MM.1S (cell line): ENCODE measurements around the gene AZU1.

Experiments
- DNase-seq: peaks from one replicate; pipeline ENCODE4 v3.0.0-alpha.2; 2015
- H2AFZ ChIP-seq: fragments of 300-600 bp; sonication (generic); 2 replicates; pipeline ENCODE4 v1.6.0; 2016; ENCODE audit warnings: antibody characterized with exemption, low read length
- H3F3A ChIP-seq: fragments of 300-600 bp; sonication (generic); 2 replicates; pipeline ENCODE4 v1.6.1; 2016; ENCODE audit warnings: mild to moderate bottlenecking, antibody characterized with exemption, low read length, moderate library complexity, mixed read lengths; ENCODE audit not compliant: insufficient read depth
- H3K27ac ChIP-seq: fragments of 300-600 bp; sonication (generic); 2 replicates; pipeline ENCODE4 v1.5.1; 2016; ENCODE audit warnings: mild to moderate bottlenecking, low read length
- H3K27me3 ChIP-seq: fragments of 300-600 bp; sonication (generic); replicated peaks from 2 replicates; pipeline ENCODE4 v1.6.0; 2016; ENCODE audit warnings: low read length; ENCODE audit not compliant: insufficient read depth
- H3K36me3 ChIP-seq: fragments of 300-600 bp; sonication (generic); replicated peaks from 2 replicates; pipeline ENCODE4 v1.6.1; 2016; ENCODE audit warnings: mild to moderate bottlenecking, low read length, mixed read lengths; ENCODE audit not compliant: insufficient read depth
- H3K4me1 ChIP-seq: fragments of 300-600 bp; sonication (generic); 2 replicates; pipeline ENCODE4 v1.6.1; 2016; ENCODE audit warnings: low read length, mixed read lengths
- H3K4me2 ChIP-seq: fragments of 300-600 bp; sonication (generic); 2 replicates; pipeline ENCODE4 v1.6.0; 2016; ENCODE audit warnings: low read depth, low read length
- H3K4me3 ChIP-seq: fragments of 300-600 bp; sonication (generic); 2 replicates; pipeline ENCODE4 v1.5.1; 2016; ENCODE audit warnings: low read length, mixed read lengths
- H3K79me2 ChIP-seq: fragments of 300-600 bp; sonication (generic); 2 replicates; pipeline ENCODE4 v1.6.1; 2016; ENCODE audit warnings: mixed run types, low read length, mixed read lengths
- H3K9ac ChIP-seq: fragments of 300-600 bp; sonication (generic); 2 replicates; pipeline ENCODE4 v1.6.1; 2016; ENCODE audit warnings: low read length, mixed read lengths
- H3K9me2 ChIP-seq: fragments of 300-600 bp; sonication (generic); replicated peaks from 2 replicates; pipeline ENCODE4 v1.6.1; 2016; ENCODE audit warnings: mild to moderate bottlenecking, low read length, mixed read lengths; ENCODE audit not compliant: insufficient read depth
- H3K9me3 ChIP-seq: fragments of 300-600 bp; sonication (generic); replicated peaks from 2 replicates; pipeline ENCODE4 v1.6.1; 2016; ENCODE audit warnings: mild to moderate bottlenecking, low read length, mixed read lengths; ENCODE audit not compliant: insufficient read depth
- H4K20me1 ChIP-seq: fragments of 300-600 bp; sonication (generic); 2 replicates; pipeline ENCODE4 v1.6.1; 2016; ENCODE audit warnings: mild to moderate bottlenecking, low read length, moderate library complexity, mixed read lengths; ENCODE audit not compliant: insufficient read depth
- EZH2 ChIP-seq: fragments of 300-600 bp; sonication (generic); optimal IDR thresholded peaks from 2 replicates; pipeline ENCODE3; 2017; ENCODE audit warnings: low read depth, mild to moderate bottlenecking, antibody characterized with exemption, low read length, mixed read lengths
- EZH2phosphoT487 ChIP-seq: fragments of 300-600 bp; sonication (generic); IDR thresholded peaks from 2 replicates; pipeline ENCODE4 v1.6.1; 2018; ENCODE audit warnings: antibody characterized with exemption, low read length
- TF ChIP-seq, protein P1 (sequence below): fragments of 300-600 bp; sonication (generic); IDR thresholded peaks from 2 replicates; pipeline ENCODE4 v1.5.1; 2016; ENCODE audit warnings: antibody characterized with exemption, low read length, mixed read lengths

Gene AZU1

DNA sequence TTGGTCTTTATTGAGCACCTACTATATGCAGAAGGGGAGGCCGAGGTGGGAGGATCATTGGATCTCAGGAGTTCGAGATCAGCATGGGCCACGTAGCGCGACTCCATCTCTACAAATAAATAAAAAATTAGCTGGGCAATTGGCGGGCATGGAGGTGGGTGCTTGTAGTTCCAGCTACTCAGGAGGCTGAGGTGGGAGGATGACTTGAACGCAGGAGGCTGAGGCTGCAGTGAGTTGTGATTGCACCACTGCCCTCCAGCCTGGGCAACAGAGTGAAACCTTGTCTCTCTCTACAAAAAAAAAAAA lies 35.6 kb downstream of the AZU1 start:
- Histone ChIP-seq H3K27me3 (peaks cover 23% of the 10 kb centered on the region), H3K36me3 (no peaks in the 10 kb centered on the region), H3F3A (peaks cover 7% of the 10 kb centered on the region; the same call in 1 of the 2 replicates), H3K9me2 (no peaks in the 10 kb centered on the region), H3K9ac (no peak overlapping the region), H3K4me3 (peak overlapping the region; percentile 48), H3K27ac (no peak overlapping the region), H3K9me3 (no peaks in the 10 kb centered on the region), H3K4me2 (peak overlapping the region; percentile 94), H3K4me1 (peaks cover 5% of the 10 kb centered on the region), H4K20me1 (0 out of 2 replicates have a peak, but pooled peaks cover 3% of the 10 kb centered on the region), H3K79me2 (no peaks in the 10 kb centered on the region), H2AFZ (0 out of 2 replicates have a peak overlapping the region, but pooled peaks have one; percentile 78)
- no peak for DNase-seq
- TF ChIP-seq EZH2 (no peak), EZH2phosphoT487 (no peak)
- TF ChIP-seq, protein P1, sequence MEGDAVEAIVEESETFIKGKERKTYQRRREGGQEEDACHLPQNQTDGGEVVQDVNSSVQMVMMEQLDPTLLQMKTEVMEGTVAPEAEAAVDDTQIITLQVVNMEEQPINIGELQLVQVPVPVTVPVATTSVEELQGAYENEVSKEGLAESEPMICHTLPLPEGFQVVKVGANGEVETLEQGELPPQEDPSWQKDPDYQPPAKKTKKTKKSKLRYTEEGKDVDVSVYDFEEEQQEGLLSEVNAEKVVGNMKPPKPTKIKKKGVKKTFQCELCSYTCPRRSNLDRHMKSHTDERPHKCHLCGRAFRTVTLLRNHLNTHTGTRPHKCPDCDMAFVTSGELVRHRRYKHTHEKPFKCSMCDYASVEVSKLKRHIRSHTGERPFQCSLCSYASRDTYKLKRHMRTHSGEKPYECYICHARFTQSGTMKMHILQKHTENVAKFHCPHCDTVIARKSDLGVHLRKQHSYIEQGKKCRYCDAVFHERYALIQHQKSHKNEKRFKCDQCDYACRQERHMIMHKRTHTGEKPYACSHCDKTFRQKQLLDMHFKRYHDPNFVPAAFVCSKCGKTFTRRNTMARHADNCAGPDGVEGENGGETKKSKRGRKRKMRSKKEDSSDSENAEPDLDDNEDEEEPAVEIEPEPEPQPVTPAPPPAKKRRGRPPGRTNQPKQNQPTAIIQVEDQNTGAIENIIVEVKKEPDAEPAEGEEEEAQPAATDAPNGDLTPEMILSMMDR: no peak

DNA sequence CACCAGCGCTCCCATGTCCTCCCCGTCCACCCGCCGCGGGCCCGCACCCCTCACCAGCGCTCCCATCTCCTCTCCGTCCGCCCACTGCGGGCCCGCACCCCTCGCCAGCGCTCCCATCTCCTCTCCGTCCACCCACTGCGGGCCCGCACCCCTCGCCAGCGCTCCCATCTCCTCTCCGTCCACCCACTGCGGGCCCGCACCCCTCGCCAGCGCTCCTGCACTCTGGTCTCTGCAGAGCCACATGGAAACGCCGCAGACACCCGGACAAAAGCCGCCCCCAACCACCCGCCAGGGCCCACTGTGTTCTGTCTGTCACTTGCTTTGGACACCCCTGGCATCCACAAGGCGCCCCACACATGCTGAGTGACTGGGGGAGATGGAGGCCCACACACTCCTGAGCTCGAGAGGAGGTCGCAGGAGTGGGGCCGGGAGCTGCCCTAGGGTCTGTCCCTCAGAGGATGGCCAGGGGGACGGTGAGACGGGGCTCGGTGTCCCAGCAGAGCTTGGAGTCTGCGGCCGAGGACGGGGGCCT lies 39.2 kb downstream of the AZU1 start:
- H3K4me2 ChIP-seq: no peak overlapping the region
- no peaks in the 10 kb centered on the region for H3K79me2 ChIP-seq
- 0 out of 2 replicates have a peak, but pooled peaks cover 3% of the 10 kb centered on the region for H4K20me1 ChIP-seq
- H3K27me3 ChIP-seq: peaks cover under 1% of the 10 kb centered on the region; the same call in 1 of the 2 replicates
- H3K4me3 ChIP-seq: no peak overlapping the region
- no peak for DNase-seq
- H3K9me3 ChIP-seq: no peaks in the 10 kb centered on the region
- H3K9ac ChIP-seq: no peak overlapping the region
- no peaks in the 10 kb centered on the region for H3K9me2 ChIP-seq
- H3K4me1 ChIP-seq: peaks cover 5% of the 10 kb centered on the region
- no peaks in the 10 kb centered on the region for H3K36me3 ChIP-seq
- H3K27ac ChIP-seq: no peak overlapping the region
- H3F3A ChIP-seq: peaks cover 7% of the 10 kb centered on the region; the same call in 1 of the 2 replicates
- no peak overlapping the region for H2AFZ ChIP-seq
- no peak for TF ChIP-seq EZH2phosphoT487
- TF ChIP-seq, protein P1: no peak
- no peak for TF ChIP-seq EZH2

DNA sequence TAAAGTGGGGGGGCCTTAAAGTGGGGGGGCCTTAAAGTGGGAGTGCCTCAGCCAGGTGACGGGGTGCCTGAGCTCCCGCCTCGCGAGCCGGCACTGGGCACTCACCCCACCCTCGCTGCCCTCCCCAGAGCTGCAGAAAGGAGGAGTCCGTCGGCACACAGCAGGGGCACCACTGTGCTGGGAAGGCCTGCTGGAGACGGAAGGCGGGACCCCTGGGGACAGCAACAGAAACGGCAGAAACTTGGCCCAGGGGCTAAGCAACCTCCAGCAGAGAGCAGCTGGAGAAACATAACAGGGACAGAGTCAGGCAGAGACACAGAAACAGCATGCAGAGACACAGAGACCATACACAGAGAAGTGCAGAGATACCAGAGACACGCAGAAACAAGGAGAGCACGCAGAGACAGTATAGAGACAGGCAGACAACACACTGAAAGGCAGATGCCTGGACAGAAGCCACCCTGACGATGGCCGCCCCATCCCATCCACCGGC lies 39.7 kb downstream of the AZU1 start:
- TF ChIP-seq EZH2phosphoT487 (no peak), EZH2 (no peak)
- TF ChIP-seq, protein P1: no peak
- Histone ChIP-seq H3F3A (peaks cover 11% of the 10 kb centered on the region), H3K4me1 (peaks cover 10% of the 10 kb centered on the region), H4K20me1 (0 out of 2 replicates have a peak, but pooled peaks cover 3% of the 10 kb centered on the region), H3K9ac (no peak overlapping the region), H3K4me2 (no peak overlapping the region), H3K79me2 (no peaks in the 10 kb centered on the region), H3K27ac (no peak overlapping the region), H3K9me3 (no peaks in the 10 kb centered on the region), H3K4me3 (no peak overlapping the region), H3K9me2 (no peaks in the 10 kb centered on the region), H3K27me3 (no peaks in the 10 kb centered on the region), H2AFZ (no peak overlapping the region), H3K36me3 (no peaks in the 10 kb centered on the region)
- no peak for DNase-seq
